NCI-H2227 (cell line): ENCODE data around the gene HSF2BP.
"Not testable (repeated sequence)": the region's sequence is repeated elsewhere in the genome, so short reads cannot be mapped to it uniquely, and the experiment has no call there.

ENCODE experiments used
- DNase-seq: peaks from one replicate; lab custom pipeline; 2025; ENCODE audit not compliant: unreplicated experiment; lab: John Stamatoyannopoulos, UW

HSF2BP gene

GRCh38 chr21:43652616-43653015, 6.7 kb downstream of the HSF2BP start:
- no peak for DNase-seq

- DNase-seq, result not testable (repeated sequence)
Observed at GRCh38 chr21:43651926-43652325, 7.4 kb downstream of the HSF2BP start.

GRCh38 chr21:43648171-43648570, 11.1 kb downstream of the HSF2BP start:
- DNase-seq, result no peak

GRCh38 chr21:43646550-43647260, 12.6 kb downstream of the HSF2BP start:
- DNase-seq, result peak; percentile 92

- no peak for DNase-seq
Observed at GRCh38 chr21:43645976-43646375, 13.3 kb downstream of the HSF2BP start.

GRCh38 chr21:43645136-43645891, 14.0 kb downstream of the HSF2BP start:
- DNase-seq, result peak; percentile 27

GRCh38 chr21:43644609-43645008, 14.7 kb downstream of the HSF2BP start:
- no peak for DNase-seq

- DNase-seq, result no peak
Observed at GRCh38 chr21:43644071-43644470, 15.2 kb downstream of the HSF2BP start.

- DNase-seq, result no peak
Observed at GRCh38 chr21:43643193-43643592, 16.1 kb downstream of the HSF2BP start.

GRCh38 chr21:43640400-43640799, 18.9 kb downstream of the HSF2BP start:
- no peak for DNase-seq

- DNase-seq, result no peak
Observed at GRCh38 chr21:43639470-43640353, 19.6 kb downstream of the HSF2BP start.

GRCh38 chr21:43637530-43638158, 21.6 kb downstream of the HSF2BP start:
- DNase-seq, result no peak

GRCh38 chr21:43635436-43635835, 23.9 kb downstream of the HSF2BP start:
- no peak for DNase-seq

GRCh38 chr21:43634618-43635017, 24.7 kb downstream of the HSF2BP start:
- no peak for DNase-seq

- DNase-seq, result no peak
Observed at GRCh38 chr21:43632373-43632905, 26.8 kb downstream of the HSF2BP start.

- DNase-seq, result no peak
Observed at GRCh38 chr21:43631411-43632107, 27.7 kb downstream of the HSF2BP start.

- DNase-seq, result no peak
Observed at GRCh38 chr21:43627527-43627926, 31.8 kb downstream of the HSF2BP start.

- no peak for DNase-seq
Observed at GRCh38 chr21:43626390-43626789, 32.9 kb downstream of the HSF2BP start.

GRCh38 chr21:43624339-43624738, 34.9 kb downstream of the HSF2BP start:
- peak; percentile 8 for DNase-seq

GRCh38 chr21:43623588-43623987, 35.7 kb downstream of the HSF2BP start:
- no peak for DNase-seq
